H9 (cell line): ENCODE measurements around the gene FSHR. TPM values are rescaled to one million over a fixed set of nuclear protein-coding genes. Genes with fewer than 3 reads are reported as not detected.

ENCODE experiments used
- DNase-seq: peaks from one replicate; pipeline ENCODE4 v3.0.0-alpha.2; 2017
- H2AFZ ChIP-seq: one replicate; pipeline ENCODE4 v1.6.1; 2013; ENCODE audit warnings: mild to moderate bottlenecking, low read length, control low read depth, moderate library complexity
- H2AK5ac ChIP-seq: 2 replicates; pipeline ENCODE4 v1.6.1; 2013; ENCODE audit warnings: low read length, control low read depth, mixed read lengths; ENCODE audit not compliant: insufficient read length
- H2BK120ac ChIP-seq: one replicate; pipeline ENCODE4 v1.6.1; 2013; ENCODE audit warnings: low read depth, mild to moderate bottlenecking, low read length, control low read depth, inconsistent platforms; ENCODE audit not compliant: poor library complexity, severe bottlenecking
- H2BK12ac ChIP-seq: 2 replicates; pipeline ENCODE4 v1.6.1; 2013; ENCODE audit warnings: low read length, control low read depth, mixed read lengths, low read depth; ENCODE audit not compliant: insufficient read length
- H2BK15ac ChIP-seq: 2 replicates; pipeline ENCODE4 v1.6.1; 2013; ENCODE audit warnings: low read depth, low read length, control low read depth
- H2BK20ac ChIP-seq: one replicate; pipeline ENCODE4 v1.6.1; 2013; ENCODE audit warnings: low read depth, mild to moderate bottlenecking, low read length, control low read depth, inconsistent platforms; ENCODE audit not compliant: poor library complexity, severe bottlenecking
- H2BK5ac ChIP-seq: 2 replicates; pipeline ENCODE4 v1.6.1; 2013; ENCODE audit warnings: low read length, control low read depth, mixed read lengths; ENCODE audit not compliant: insufficient read length
- H3K14ac ChIP-seq: 2 replicates; pipeline ENCODE4 v1.6.1; 2013; ENCODE audit warnings: low read length, control low read depth; ENCODE audit not compliant: insufficient read depth
- H3K18ac ChIP-seq: 2 replicates; pipeline ENCODE4 v1.6.1; 2013; ENCODE audit warnings: low read depth, mild to moderate bottlenecking, mixed read lengths, low read length, control low read depth; ENCODE audit not compliant: insufficient read length
- H3K23ac ChIP-seq: 2 replicates; pipeline ENCODE4 v1.6.1; 2013; ENCODE audit warnings: low read length, control low read depth, mixed read lengths, low read depth; ENCODE audit not compliant: insufficient read length
- H3K23me2 ChIP-seq: 2 replicates; pipeline ENCODE4 v1.6.1; 2013; ENCODE audit warnings: low read depth, mild to moderate bottlenecking, mixed read lengths, low read length, control low read depth; ENCODE audit not compliant: insufficient read length, poor library complexity, severe bottlenecking
- H3K27ac ChIP-seq: 2 replicates; pipeline ENCODE4 v1.5.1; 2013; ENCODE audit warnings: low read length, control low read depth, mixed read lengths, low read depth; ENCODE audit not compliant: insufficient read length
- H3K27me3 ChIP-seq: 2 replicates; pipeline ENCODE4 v1.6.1; 2013; ENCODE audit warnings: low read length, control low read depth, inconsistent platforms; ENCODE audit not compliant: insufficient read depth
- H3K4ac ChIP-seq: 2 replicates; pipeline ENCODE4 v1.6.1; 2013; ENCODE audit warnings: low read depth, mild to moderate bottlenecking, control low read depth, inconsistent platforms, low read length, moderate library complexity
- H3K4me1 ChIP-seq: 2 replicates; pipeline ENCODE4 v1.6.1; 2013; ENCODE audit warnings: low read length, control low read depth, inconsistent platforms; ENCODE audit not compliant: insufficient read depth
- H3K4me2 ChIP-seq: 2 replicates; pipeline ENCODE4 v1.6.1; 2013; ENCODE audit warnings: low read length, control low read depth, mixed read lengths; ENCODE audit not compliant: insufficient read length, insufficient read depth
- H3K56ac ChIP-seq: 2 replicates; pipeline ENCODE4 v1.6.1; 2013; ENCODE audit warnings: low read depth, mild to moderate bottlenecking, mixed read lengths, low read length, control low read depth; ENCODE audit not compliant: insufficient read length
- H3K79me1 ChIP-seq: 2 replicates; pipeline ENCODE4 v1.6.1; 2013; ENCODE audit warnings: low read depth, mild to moderate bottlenecking, moderate library complexity, low read length, control low read depth, inconsistent platforms; ENCODE audit not compliant: insufficient read depth, poor library complexity, severe bottlenecking
- H3K79me2 ChIP-seq: 2 replicates; pipeline ENCODE4 v1.6.1; 2013; ENCODE audit warnings: low read length, control low read depth, inconsistent platforms; ENCODE audit not compliant: insufficient read depth
- H3K9ac ChIP-seq: 2 replicates; pipeline ENCODE4 v1.6.1; 2013; ENCODE audit warnings: low read length, control low read depth, mixed read lengths; ENCODE audit not compliant: insufficient read length; ENCODE audit errors: extremely low read depth
- H3K9me3 ChIP-seq: one replicate; pipeline ENCODE4 v1.6.1; 2013; ENCODE audit warnings: low read depth, low read length, inconsistent platforms; ENCODE audit not compliant: control insufficient read depth
- H3T11ph ChIP-seq: one replicate; pipeline ENCODE4 v1.6.1; 2013; ENCODE audit warnings: mild to moderate bottlenecking, low read length, control low read depth, inconsistent platforms
- H4K20me1 ChIP-seq: one replicate; pipeline ENCODE4 v1.6.1; 2013; ENCODE audit not compliant: control insufficient read depth, insufficient read length, insufficient read depth
- H4K5ac ChIP-seq: 2 replicates; pipeline ENCODE4 v1.6.1; 2013; ENCODE audit warnings: low read depth, mild to moderate bottlenecking, mixed read lengths, low read length, control low read depth; ENCODE audit not compliant: insufficient read length
- H4K8ac ChIP-seq: replicated peaks from 2 replicates; pipeline ENCODE4 v1.6.1; 2013; ENCODE audit warnings: low read length, control low read depth, mixed read lengths, low read depth; ENCODE audit not compliant: insufficient read length
- H4K91ac ChIP-seq: 2 replicates; pipeline ENCODE4 v1.6.1; 2013; ENCODE audit warnings: low read depth, mild to moderate bottlenecking, moderate library complexity, mixed read lengths, low read length, control low read depth; ENCODE audit not compliant: insufficient read length
- H3K27ac Mint-ChIP-seq, 3 experiments: 2 replicates in 2 of 3; 3 replicates in 1 of 3; pipeline ENCODE4 v1.8.0; 2020 to 2021; ENCODE audit warnings: mixed read lengths in 3 of 3, mild to moderate bottlenecking in 1 of 3, moderate library complexity in 1 of 3
- H3K27me3 Mint-ChIP-seq: 2 replicates; pipeline ENCODE4 v1.8.0; 2021; ENCODE audit warnings: low read depth, mild to moderate bottlenecking, moderate library complexity, mixed read lengths
- H3K36me3 Mint-ChIP-seq, 3 experiments: 2 replicates in 2 of 3; 3 replicates in 1 of 3; pipeline ENCODE4 v1.8.0; 2020 to 2021; ENCODE audit warnings: low read depth in 3 of 3, mixed read lengths in 3 of 3; ENCODE audit not compliant: insufficient read depth in 1 of 3
- H3K4me1 Mint-ChIP-seq, 2 experiments: 2 replicates each; pipeline ENCODE4 v1.8.0; 2020; ENCODE audit warnings: mixed read lengths in 2 of 2
- H3K4me3 Mint-ChIP-seq, 2 experiments: 2 replicates in 1 of 2; 3 replicates in 1 of 2; pipeline ENCODE4 v1.8.0; 2020 to 2021; ENCODE audit warnings: mild to moderate bottlenecking in 2 of 2, mixed read lengths in 2 of 2, moderate library complexity in 1 of 2
- H3K9me3 Mint-ChIP-seq, 2 experiments: 2 replicates in 1 of 2; 3 replicates in 1 of 2; pipeline ENCODE4 v1.8.0; 2020; ENCODE audit warnings: mild to moderate bottlenecking in 2 of 2, mixed read lengths in 2 of 2, moderate library complexity in 1 of 2
- CTCF ChIP-seq: fragments of 200-600 bp; sonication (generic); conservative IDR thresholded peaks from 3 replicates; pipeline ENCODE4 v1.8.0; 2021; ENCODE audit warnings: antibody characterized with exemption, mild to moderate bottlenecking
- WGBS: extraction: QIAGEN DNeasy Blood & Tissue Kit; methylation state at CpG from one replicate; pipeline ENCODE4 v1.1.7; 2013; ENCODE audit warnings: missing lambda C conversion rate, low lambda C conversion rate, mixed read lengths; ENCODE audit not compliant: insufficient read length; ENCODE audit errors: extremely low coverage; 5-methylcytosine and 5-hydroxymethylcytosine counted together
- total RNA-seq: library from RNA; stranded (reverse); gene quantifications from 2 replicates; pipeline ENCODE4 v1.2.1, GENCODE V29; 2021

Gene FSHR
- total RNA-seq, 1 experiment from 2014 or later, result not detected

- no peak overlapping the region for H3K23ac ChIP-seq
- H3K9me3 Mint-ChIP-seq, result no peaks in the 10 kb centered on the region
- no peaks in the 10 kb centered on the region for H3K79me1 ChIP-seq
- 0 out of 2 replicates have a peak, but pooled peaks cover 2% of the 10 kb centered on the region for H3K4me1 ChIP-seq
- no peaks in the 10 kb centered on the region for H3K79me2 ChIP-seq
- H3K4me2 ChIP-seq, result no peak overlapping the region
- H2AK5ac ChIP-seq, result no peak overlapping the region
- no peak for DNase-seq
- no peak overlapping the region for H3K4ac ChIP-seq
- no peak overlapping the region for H4K5ac ChIP-seq
- H3K9ac ChIP-seq, result no peak overlapping the region
- peaks cover 14 to 20% of the 10 kb centered on the region in 2 experiments for H3K4me1 Mint-ChIP-seq
- no peaks in the 10 kb centered on the region for H4K20me1 ChIP-seq
- H2BK5ac ChIP-seq, result no peak overlapping the region
- no peaks in the 10 kb centered on the region for H3K27me3 Mint-ChIP-seq
- H3K23me2 ChIP-seq, result no peaks in the 10 kb centered on the region
- H3K56ac ChIP-seq, result no peak overlapping the region
- H3T11ph ChIP-seq, result no peak overlapping the region
- H4K91ac ChIP-seq, result no peak overlapping the region
- no peak overlapping the region for H3K27ac ChIP-seq
- H3K27me3 ChIP-seq, result no peaks in the 10 kb centered on the region
- H2BK120ac ChIP-seq, result no peak overlapping the region
- no peak overlapping the region for H2AFZ ChIP-seq
- H3K36me3 Mint-ChIP-seq, result no peaks in the 10 kb centered on the region
- no peak overlapping the region for H3K27ac Mint-ChIP-seq
- H2BK20ac ChIP-seq, result no peak overlapping the region
- H3K18ac ChIP-seq, result no peak overlapping the region
- H3K14ac ChIP-seq, result no peak overlapping the region
- no CpG with 5 or more reads among the region's 5 CpGs for WGBS
- H4K8ac ChIP-seq, result no peak overlapping the region
- H3K4me3 Mint-ChIP-seq, result no peak overlapping the region
- H2BK15ac ChIP-seq, result no peak overlapping the region
- H2BK12ac ChIP-seq, result no peak overlapping the region
- no peaks in the 10 kb centered on the region for H3K9me3 ChIP-seq
- TF ChIP-seq CTCF, result no peak
These were observed 110.8 kb downstream of the FSHR start for GRCh38 chr2:49043405-49043982.
